ENCODE data around the gene ERBB2.

ERBB2 gene

GRCh38 chr17:39716073-39716818 is 16.4 kb downstream of the ERBB2 start:
- no peak for DNase-seq (ENCODE audit: extremely low read depth, insufficient read length)
- H3K4me3 ChIP-seq (replicated peaks; ENCODE audit: low read depth, low read length): no peak overlapping the region
- TF ChIP-seq, protein P1, sequence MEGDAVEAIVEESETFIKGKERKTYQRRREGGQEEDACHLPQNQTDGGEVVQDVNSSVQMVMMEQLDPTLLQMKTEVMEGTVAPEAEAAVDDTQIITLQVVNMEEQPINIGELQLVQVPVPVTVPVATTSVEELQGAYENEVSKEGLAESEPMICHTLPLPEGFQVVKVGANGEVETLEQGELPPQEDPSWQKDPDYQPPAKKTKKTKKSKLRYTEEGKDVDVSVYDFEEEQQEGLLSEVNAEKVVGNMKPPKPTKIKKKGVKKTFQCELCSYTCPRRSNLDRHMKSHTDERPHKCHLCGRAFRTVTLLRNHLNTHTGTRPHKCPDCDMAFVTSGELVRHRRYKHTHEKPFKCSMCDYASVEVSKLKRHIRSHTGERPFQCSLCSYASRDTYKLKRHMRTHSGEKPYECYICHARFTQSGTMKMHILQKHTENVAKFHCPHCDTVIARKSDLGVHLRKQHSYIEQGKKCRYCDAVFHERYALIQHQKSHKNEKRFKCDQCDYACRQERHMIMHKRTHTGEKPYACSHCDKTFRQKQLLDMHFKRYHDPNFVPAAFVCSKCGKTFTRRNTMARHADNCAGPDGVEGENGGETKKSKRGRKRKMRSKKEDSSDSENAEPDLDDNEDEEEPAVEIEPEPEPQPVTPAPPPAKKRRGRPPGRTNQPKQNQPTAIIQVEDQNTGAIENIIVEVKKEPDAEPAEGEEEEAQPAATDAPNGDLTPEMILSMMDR (IDR thresholded peaks at IDR 0.05; ENCODE audit: insufficient read depth, low read length, poor library complexity, severe bottlenecking): no peak
- H3K36me3 ChIP-seq (ENCODE audit: control insufficient read depth, insufficient read depth, low read length): no peaks in the 10 kb centered on the region
- H3K27me3 ChIP-seq (replicated peaks; ENCODE audit: control insufficient read depth, insufficient read depth, low read length): no peaks in the 10 kb centered on the region

- H3K27me3 ChIP-seq (replicated peaks; ENCODE audit: control insufficient read depth, insufficient read depth, low read length): no peaks in the 10 kb centered on the region
- H3K4me3 ChIP-seq (replicated peaks; ENCODE audit: low read depth, low read length): no peak overlapping the region
- DNase-seq (ENCODE audit: extremely low read depth, insufficient read length): no peak
- TF ChIP-seq, protein P1 (IDR thresholded peaks at IDR 0.05; ENCODE audit: insufficient read depth, low read length, poor library complexity, severe bottlenecking): no peak
- H3K36me3 ChIP-seq (ENCODE audit: control insufficient read depth, insufficient read depth, low read length): no peaks in the 10 kb centered on the region
Observed at GRCh38 chr17:39716879-39717536, 17.1 kb downstream of the ERBB2 start.

- no peaks in the 10 kb centered on the region for H3K36me3 ChIP-seq (ENCODE audit: control insufficient read depth, insufficient read depth, low read length)
- TF ChIP-seq, protein P1 (IDR thresholded peaks at IDR 0.05; ENCODE audit: insufficient read depth, low read length, poor library complexity, severe bottlenecking): no peak
- no peak overlapping the region for H3K4me3 ChIP-seq (replicated peaks; ENCODE audit: low read depth, low read length)
- H3K27me3 ChIP-seq (replicated peaks; ENCODE audit: control insufficient read depth, insufficient read depth, low read length): no peaks in the 10 kb centered on the region
- DNase-seq (ENCODE audit: extremely low read depth, insufficient read length): no peak
Observed at GRCh38 chr17:39717660-39718059, 17.8 kb downstream of the ERBB2 start.

DNA sequence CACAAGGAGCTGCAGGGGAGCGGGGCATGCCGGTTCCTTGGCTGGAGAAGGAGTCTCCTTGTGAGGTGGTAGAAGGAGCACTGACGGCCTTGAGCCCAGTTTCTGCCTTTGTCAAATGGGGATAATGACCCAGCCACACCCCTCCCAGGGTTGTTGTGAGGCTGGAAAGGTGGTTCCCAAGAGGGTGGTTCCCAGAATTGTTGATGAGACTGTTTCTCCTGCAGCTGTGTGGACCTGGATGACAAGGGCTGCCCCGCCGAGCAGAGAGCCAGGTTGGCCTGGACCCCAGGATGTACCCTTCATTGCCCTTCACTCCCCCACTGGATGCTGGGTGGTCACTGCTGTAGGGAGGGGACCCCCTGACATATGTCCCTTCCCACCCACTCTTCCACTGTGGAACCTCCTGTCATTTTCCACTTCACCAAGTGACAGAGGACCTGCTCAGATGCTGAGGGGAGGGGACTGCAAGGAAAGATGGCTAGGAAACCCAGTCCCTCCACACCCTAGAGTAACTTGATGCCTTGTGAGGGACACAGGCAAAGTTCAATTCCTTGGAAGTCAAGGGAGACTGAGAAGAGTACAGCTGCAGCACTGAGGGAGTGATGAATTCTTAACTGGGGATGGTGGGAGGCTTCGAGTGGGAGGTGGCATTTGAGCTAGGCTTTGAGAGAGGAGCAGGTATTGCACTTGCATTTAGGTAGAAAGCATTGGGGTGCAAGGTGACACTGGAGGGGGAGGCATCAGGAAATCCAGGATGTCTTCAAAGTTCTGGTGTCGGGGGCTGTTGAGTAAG is 19.9 kb downstream of the ERBB2 start:
- no peaks in the 10 kb centered on the region for H3K36me3 ChIP-seq (ENCODE audit: control insufficient read depth, insufficient read depth, low read length)
- TF ChIP-seq, protein P1 (IDR thresholded peaks at IDR 0.05; ENCODE audit: insufficient read depth, low read length, poor library complexity, severe bottlenecking): no peak
- no peaks in the 10 kb centered on the region for H3K27me3 ChIP-seq (replicated peaks; ENCODE audit: control insufficient read depth, insufficient read depth, low read length)
- H3K4me3 ChIP-seq (replicated peaks; ENCODE audit: low read depth, low read length): no peak overlapping the region
- DNase-seq (ENCODE audit: extremely low read depth, insufficient read length): no peak

- Histone ChIP-seq H3K27me3 (replicated peaks; ENCODE audit: control insufficient read depth, insufficient read depth, low read length) (no peaks in the 10 kb centered on the region), H3K36me3 (ENCODE audit: control insufficient read depth, insufficient read depth, low read length) (no peaks in the 10 kb centered on the region; the same call in 1 of the 2 replicates), H3K4me3 (replicated peaks; ENCODE audit: low read depth, low read length) (no peak overlapping the region)
- DNase-seq (ENCODE audit: extremely low read depth, insufficient read length): no peak
- TF ChIP-seq, protein P1 (IDR thresholded peaks at IDR 0.05; ENCODE audit: insufficient read depth, low read length, poor library complexity, severe bottlenecking): no peak
Observed at GRCh38 chr17:39722104-39722503, 22.2 kb downstream of the ERBB2 start.

All from GM06990 (cell line).